GM12873 (cell line): ENCODE results near the gene PELI3.

Experiments used
- CTCF ChIP-seq: IDR thresholded peaks from 2 replicates; pipeline ENCODE4 v1.5.1; 2012; ENCODE audit warnings: low read depth, mild to moderate bottlenecking, moderate library complexity, low read length, control low read depth; ENCODE audit not compliant: insufficient read depth; ENCODE audit errors: missing control alignments

The PELI3 gene

GRCh38 chr11:66505276-66505816 is 38.6 kb downstream of the PELI3 start:
- TF ChIP-seq CTCF: no peak

- no peak for TF ChIP-seq CTCF
Observed at GRCh38 chr11:66509131-66509561, 42.4 kb downstream of the PELI3 start.

GRCh38 chr11:66510271-66510989 is 43.7 kb downstream of the PELI3 start, which contains the start of gene BBS1:
Gene BBS1, plus strand, starts transcription at chr11:66510635. Its CDS starts 25 bp downstream, at chr11:66510660.
- no peak for TF ChIP-seq CTCF

GRCh38 chr11:66510990-66511339 is 44.3 kb downstream of the PELI3 start:
- no peak for TF ChIP-seq CTCF

- no peak for TF ChIP-seq CTCF
Observed at GRCh38 chr11:66523611-66524010, 56.9 kb downstream of the PELI3 start.

- TF ChIP-seq CTCF: no peak
Observed at GRCh38 chr11:66524304-66525040, 57.8 kb downstream of the PELI3 start.
